ENCODE results near the gene EEF1AKMT2.
A peak's percentile ranks its signal among the peaks of the same experiment; 100 is the strongest.
"Not testable (repeated sequence)": the region's sequence is repeated elsewhere in the genome, so short reads cannot be mapped to it uniquely, and the experiment has no call there.

EEF1AKMT2 gene

GRCh38 chr10:124746992-124747391 is 44.7 kb downstream of the EEF1AKMT2 start:
- TF ChIP-seq PATZ1 (CRISPR knock-in tag; IDR thresholded peaks at IDR 0.05; ENCODE audit: borderline replicate concordance), result no peak
- ATAC-seq, result no peak

DNA sequence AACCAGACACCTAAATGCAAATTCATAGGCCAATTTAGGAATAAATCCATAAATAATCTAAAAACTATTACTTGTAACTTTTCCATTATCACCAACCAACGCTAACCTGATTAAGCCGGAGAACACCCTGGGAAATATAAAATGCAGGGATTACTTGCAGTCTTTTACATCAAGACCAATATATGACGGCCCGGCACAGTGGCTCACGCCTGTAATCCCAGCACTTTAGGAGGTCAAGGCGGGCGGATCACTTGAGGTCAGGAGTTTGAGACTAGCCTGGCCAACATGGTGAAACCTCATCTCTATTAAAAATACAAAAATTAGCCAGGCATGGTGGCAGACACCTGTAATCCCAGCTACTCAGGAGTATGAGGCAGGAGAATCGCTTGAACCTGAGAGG is 45.2 kb downstream of the EEF1AKMT2 start:
- not testable (repeated sequence) for ATAC-seq

DNA sequence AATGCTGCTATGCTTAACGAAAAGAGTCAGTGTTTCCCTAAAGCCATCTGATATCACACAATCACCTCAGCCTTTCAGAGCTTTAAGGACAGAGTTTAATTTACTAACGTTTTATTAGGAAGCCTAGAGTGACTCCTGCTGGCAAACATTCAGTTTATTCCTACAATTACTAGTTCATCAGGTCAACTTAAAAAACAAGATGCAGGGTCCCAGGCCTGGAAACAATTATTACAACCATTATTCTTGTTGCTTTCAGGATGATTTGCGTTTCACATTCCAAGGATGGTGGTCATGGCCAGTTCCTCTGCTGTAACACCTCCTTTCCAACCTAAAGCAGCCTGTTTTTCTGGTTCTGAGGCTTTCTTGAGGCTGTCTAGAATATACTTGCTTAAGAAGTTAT is 46.0 kb downstream of the EEF1AKMT2 start:
- ATAC-seq, result peak; percentile 30
- no peak for TF ChIP-seq ARNTL (CRISPR knock-in tag; IDR thresholded peaks at IDR 0.05; ENCODE audit: borderline replicate concordance, low read depth)
- no peak for TF ChIP-seq ZNF565 (CRISPR knock-in tag; conservative IDR thresholded peaks at IDR 0.05; ENCODE audit: low read depth)
- no peak for TF ChIP-seq TSHZ2 (CRISPR knock-in tag; IDR thresholded peaks at IDR 0.05)
- no peak for TF ChIP-seq OSR1 (CRISPR knock-in tag; IDR thresholded peaks at IDR 0.05)
- TF ChIP-seq ZFP30 (CRISPR knock-in tag; IDR thresholded peaks at IDR 0.05), result no peak

GRCh38 chr10:124745252-124745651 is 46.4 kb downstream of the EEF1AKMT2 start:
- no peak for ATAC-seq
- TF ChIP-seq ZNF565 (CRISPR knock-in tag; conservative IDR thresholded peaks at IDR 0.05; ENCODE audit: low read depth), result no peak
- TF ChIP-seq RARB (CRISPR knock-in tag; IDR thresholded peaks at IDR 0.05), result no peak
- no peak for TF ChIP-seq PPARA (CRISPR knock-in tag; IDR thresholded peaks at IDR 0.05; ENCODE audit: borderline replicate concordance)
- TF ChIP-seq, protein P1, sequence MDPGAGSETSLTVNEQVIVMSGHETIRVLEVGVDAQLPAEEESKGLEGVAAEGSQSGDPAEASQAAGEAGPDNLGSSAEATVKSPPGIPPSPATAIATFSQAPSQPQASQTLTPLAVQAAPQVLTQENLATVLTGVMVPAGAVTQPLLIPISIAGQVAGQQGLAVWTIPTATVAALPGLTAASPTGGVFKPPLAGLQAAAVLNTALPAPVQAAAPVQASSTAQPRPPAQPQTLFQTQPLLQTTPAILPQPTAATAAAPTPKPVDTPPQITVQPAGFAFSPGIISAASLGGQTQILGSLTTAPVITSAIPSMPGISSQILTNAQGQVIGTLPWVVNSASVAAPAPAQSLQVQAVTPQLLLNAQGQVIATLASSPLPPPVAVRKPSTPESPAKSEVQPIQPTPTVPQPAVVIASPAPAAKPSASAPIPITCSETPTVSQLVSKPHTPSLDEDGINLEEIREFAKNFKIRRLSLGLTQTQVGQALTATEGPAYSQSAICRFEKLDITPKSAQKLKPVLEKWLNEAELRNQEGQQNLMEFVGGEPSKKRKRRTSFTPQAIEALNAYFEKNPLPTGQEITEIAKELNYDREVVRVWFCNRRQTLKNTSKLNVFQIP (CRISPR knock-in tag; IDR thresholded peaks at IDR 0.05; ENCODE audit: borderline replicate concordance, low read depth), result no peak
- TF ChIP-seq ZNF8 (CRISPR knock-in tag; IDR thresholded peaks at IDR 0.05), result no peak
- no peak for TF ChIP-seq GLIS3 (CRISPR knock-in tag; IDR thresholded peaks at IDR 0.05)
- no peak for TF ChIP-seq CREB5 (CRISPR knock-in tag; IDR thresholded peaks at IDR 0.05; ENCODE audit: low read depth)
- TF ChIP-seq ESRRG (CRISPR knock-in tag; IDR thresholded peaks at IDR 0.05), result no peak
- TF ChIP-seq ZFP3 (CRISPR knock-in tag; IDR thresholded peaks at IDR 0.05), result no peak
- TF ChIP-seq ARNTL (CRISPR knock-in tag; IDR thresholded peaks at IDR 0.05; ENCODE audit: borderline replicate concordance, low read depth), result no peak
- TF ChIP-seq ZC3H10 (CRISPR knock-in tag; IDR thresholded peaks at IDR 0.05), result no peak
- TF ChIP-seq PATZ1 (CRISPR knock-in tag; IDR thresholded peaks at IDR 0.05; ENCODE audit: borderline replicate concordance), result no peak
- TF ChIP-seq TOX (CRISPR knock-in tag; IDR thresholded peaks at IDR 0.05; ENCODE audit: borderline replicate concordance), result no peak
- no peak for TF ChIP-seq TCF4 (CRISPR knock-in tag; IDR thresholded peaks at IDR 0.05; ENCODE audit: borderline replicate concordance)
- TF ChIP-seq ZNF70 (CRISPR knock-in tag; IDR thresholded peaks at IDR 0.05), result no peak

Measured in SK-N-SH treated with all-trans-retinoic acid at 6 μM for 48 hours (cell line).